Measurements from ENCODE around the gene MEGF8. TPM values are rescaled to one million over a fixed set of nuclear protein-coding genes. Genes with fewer than 3 reads are reported as not detected.

Gene MEGF8
- total RNA-seq, 1 donor from 2014 or later: 69.3 TPM

- DNase-seq (ENCODE audit: low spot score): no peak
- H3K4me3 Mint-ChIP-seq (ENCODE audit: unreplicated experiment): no peak overlapping the region
- H3K36me3 Mint-ChIP-seq (ENCODE audit: low read depth, unreplicated experiment): peaks cover 20% of the 10 kb centered on the region
- no peak overlapping the region for H3K27ac Mint-ChIP-seq (ENCODE audit: unreplicated experiment)
- TF ChIP-seq CTCF (IDR thresholded peaks at IDR 0.05; ENCODE audit: unreplicated experiment): no peak
- peaks cover 23% of the 10 kb centered on the region for H3K27me3 Mint-ChIP-seq (ENCODE audit: unreplicated experiment)
- H3K9me3 Mint-ChIP-seq (ENCODE audit: unreplicated experiment): no peaks in the 10 kb centered on the region
- peaks cover 17% of the 10 kb centered on the region for H3K4me1 Mint-ChIP-seq (ENCODE audit: unreplicated experiment)
These were observed 36.4 kb upstream of the MEGF8 start for GRCh38 chr19:42288881-42289555.

- Mint-ChIP-seq H3K9me3 (ENCODE audit: unreplicated experiment) (no peaks in the 10 kb centered on the region), H3K4me1 (ENCODE audit: unreplicated experiment) (peaks cover 17% of the 10 kb centered on the region), H3K27me3 (ENCODE audit: unreplicated experiment) (peaks cover 23% of the 10 kb centered on the region), H3K36me3 (ENCODE audit: low read depth, unreplicated experiment) (peaks cover 20% of the 10 kb centered on the region), H3K4me3 (ENCODE audit: unreplicated experiment) (no peak overlapping the region), H3K27ac (ENCODE audit: unreplicated experiment) (no peak overlapping the region)
- TF ChIP-seq CTCF (IDR thresholded peaks at IDR 0.05; ENCODE audit: unreplicated experiment): no peak
- no peak for DNase-seq (ENCODE audit: low spot score)
These were observed 35.8 kb upstream of the MEGF8 start for GRCh38 chr19:42289556-42290041.

- Mint-ChIP-seq H3K9me3 (ENCODE audit: unreplicated experiment) (no peaks in the 10 kb centered on the region), H3K27me3 (ENCODE audit: unreplicated experiment) (peaks cover 20% of the 10 kb centered on the region), H3K27ac (ENCODE audit: unreplicated experiment) (no peak overlapping the region), H3K4me1 (ENCODE audit: unreplicated experiment) (peaks cover 12% of the 10 kb centered on the region), H3K36me3 (ENCODE audit: low read depth, unreplicated experiment) (peaks cover 20% of the 10 kb centered on the region), H3K4me3 (ENCODE audit: unreplicated experiment) (no peak overlapping the region)
- no peak for DNase-seq (ENCODE audit: low spot score)
- TF ChIP-seq CTCF (IDR thresholded peaks at IDR 0.05; ENCODE audit: unreplicated experiment): no peak
These were observed 35.3 kb upstream of the MEGF8 start for GRCh38 chr19:42290136-42290522.

GRCh38 chr19:42290523-42291434 lies 34.7 kb upstream of the MEGF8 start:
- Mint-ChIP-seq H3K9me3 (ENCODE audit: unreplicated experiment) (no peaks in the 10 kb centered on the region), H3K36me3 (ENCODE audit: low read depth, unreplicated experiment) (peaks cover 20% of the 10 kb centered on the region), H3K4me1 (ENCODE audit: unreplicated experiment) (peaks cover 6% of the 10 kb centered on the region), H3K4me3 (ENCODE audit: unreplicated experiment) (peak overlapping the region; percentile 25), H3K27ac (ENCODE audit: unreplicated experiment) (no peak overlapping the region), H3K27me3 (ENCODE audit: unreplicated experiment) (peaks cover 18% of the 10 kb centered on the region)
- peak; percentile 68 for DNase-seq (ENCODE audit: low spot score)
- peak; percentile 72 for TF ChIP-seq CTCF (IDR thresholded peaks at IDR 0.05; ENCODE audit: unreplicated experiment)

Measured in endothelial cell (in vitro differentiated cells).